ENCODE data around the gene SPPL3. TPM values are rescaled to one million over a fixed set of nuclear protein-coding genes. Genes with fewer than 3 reads are reported as not detected.

The SPPL3 gene
- total RNA-seq, 1 experiment from 2014 or later, result 51.1 TPM

DNA sequence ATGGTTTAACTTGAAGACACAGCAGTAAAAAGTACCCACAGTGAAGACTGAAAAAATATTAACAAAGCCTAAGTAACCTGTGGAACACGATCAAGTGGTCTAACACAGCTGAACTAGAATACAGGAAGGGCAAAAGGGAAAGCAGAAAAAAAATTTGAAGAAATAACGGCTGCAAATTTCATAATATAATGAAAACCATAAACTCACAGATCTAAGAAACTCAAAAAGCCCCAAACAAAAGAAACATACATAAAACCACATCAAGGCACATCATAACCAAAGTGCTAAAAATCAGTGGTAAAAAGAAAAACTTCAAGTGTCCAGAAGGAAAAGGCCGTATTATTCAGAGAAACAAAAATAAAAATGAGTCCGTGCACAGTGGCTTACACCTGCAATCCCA is 30.9 kb downstream of the SPPL3 start:
- Histone ChIP-seq H3K4me1 (ENCODE audit: control insufficient read depth, insufficient read depth, low read length) (no peaks in the 10 kb centered on the region), H3K27me3 (ENCODE audit: control insufficient read depth, insufficient read depth, low read length) (no peaks in the 10 kb centered on the region), H3K9me3 (ENCODE audit: control insufficient read depth, insufficient read depth, low read depth, low read length) (no peaks in the 10 kb centered on the region), H3K4me3 (ENCODE audit: low read depth in 2 of 2, low read length in 2 of 2) (no peak overlapping the region), H3K36me3 (ENCODE audit: control insufficient read depth, insufficient read depth, low read length) (no peaks in the 10 kb centered on the region), H3K27ac (ENCODE audit: low read length) (no peak overlapping the region)
- ChIA-PET POLR2A (interaction anchor here (0.6 kb wide), 1 partner anchor 43 kb away, joined by 8 read pairs; no protein-coding TSS in a partner anchor), CTCF (no interaction called here)
- intact Hi-C loops (cut with micrococcal nuclease; ENCODE audit: unreplicated experiment) (no loop called here), in situ Hi-C loops (cut with HindIII; ENCODE audit: low pct_unique_long_range_greater_than_20kb, low sequenced_read_pairs) (no loop called here)
- ATAC-seq (no peak), DNase-seq (ENCODE audit: low read depth, low spot score) (no peak)
- TF ChIP-seq, protein P1, sequence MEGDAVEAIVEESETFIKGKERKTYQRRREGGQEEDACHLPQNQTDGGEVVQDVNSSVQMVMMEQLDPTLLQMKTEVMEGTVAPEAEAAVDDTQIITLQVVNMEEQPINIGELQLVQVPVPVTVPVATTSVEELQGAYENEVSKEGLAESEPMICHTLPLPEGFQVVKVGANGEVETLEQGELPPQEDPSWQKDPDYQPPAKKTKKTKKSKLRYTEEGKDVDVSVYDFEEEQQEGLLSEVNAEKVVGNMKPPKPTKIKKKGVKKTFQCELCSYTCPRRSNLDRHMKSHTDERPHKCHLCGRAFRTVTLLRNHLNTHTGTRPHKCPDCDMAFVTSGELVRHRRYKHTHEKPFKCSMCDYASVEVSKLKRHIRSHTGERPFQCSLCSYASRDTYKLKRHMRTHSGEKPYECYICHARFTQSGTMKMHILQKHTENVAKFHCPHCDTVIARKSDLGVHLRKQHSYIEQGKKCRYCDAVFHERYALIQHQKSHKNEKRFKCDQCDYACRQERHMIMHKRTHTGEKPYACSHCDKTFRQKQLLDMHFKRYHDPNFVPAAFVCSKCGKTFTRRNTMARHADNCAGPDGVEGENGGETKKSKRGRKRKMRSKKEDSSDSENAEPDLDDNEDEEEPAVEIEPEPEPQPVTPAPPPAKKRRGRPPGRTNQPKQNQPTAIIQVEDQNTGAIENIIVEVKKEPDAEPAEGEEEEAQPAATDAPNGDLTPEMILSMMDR (IDR thresholded peaks at IDR 0.05), result no peak
- TF ChIP-seq TCF7L2 (IDR thresholded peaks at IDR 0.05; ENCODE audit: low read depth, low read length) (no peak), POLR2AphosphoS5 (IDR thresholded peaks at IDR 0.05; ENCODE audit: low read depth, low read length) (no peak), SIN3A (IDR thresholded peaks at IDR 0.05; ENCODE audit: borderline replicate concordance, insufficient read depth, low read depth, low read length) (no peak)
- TF ChIP-seq, protein P2, sequence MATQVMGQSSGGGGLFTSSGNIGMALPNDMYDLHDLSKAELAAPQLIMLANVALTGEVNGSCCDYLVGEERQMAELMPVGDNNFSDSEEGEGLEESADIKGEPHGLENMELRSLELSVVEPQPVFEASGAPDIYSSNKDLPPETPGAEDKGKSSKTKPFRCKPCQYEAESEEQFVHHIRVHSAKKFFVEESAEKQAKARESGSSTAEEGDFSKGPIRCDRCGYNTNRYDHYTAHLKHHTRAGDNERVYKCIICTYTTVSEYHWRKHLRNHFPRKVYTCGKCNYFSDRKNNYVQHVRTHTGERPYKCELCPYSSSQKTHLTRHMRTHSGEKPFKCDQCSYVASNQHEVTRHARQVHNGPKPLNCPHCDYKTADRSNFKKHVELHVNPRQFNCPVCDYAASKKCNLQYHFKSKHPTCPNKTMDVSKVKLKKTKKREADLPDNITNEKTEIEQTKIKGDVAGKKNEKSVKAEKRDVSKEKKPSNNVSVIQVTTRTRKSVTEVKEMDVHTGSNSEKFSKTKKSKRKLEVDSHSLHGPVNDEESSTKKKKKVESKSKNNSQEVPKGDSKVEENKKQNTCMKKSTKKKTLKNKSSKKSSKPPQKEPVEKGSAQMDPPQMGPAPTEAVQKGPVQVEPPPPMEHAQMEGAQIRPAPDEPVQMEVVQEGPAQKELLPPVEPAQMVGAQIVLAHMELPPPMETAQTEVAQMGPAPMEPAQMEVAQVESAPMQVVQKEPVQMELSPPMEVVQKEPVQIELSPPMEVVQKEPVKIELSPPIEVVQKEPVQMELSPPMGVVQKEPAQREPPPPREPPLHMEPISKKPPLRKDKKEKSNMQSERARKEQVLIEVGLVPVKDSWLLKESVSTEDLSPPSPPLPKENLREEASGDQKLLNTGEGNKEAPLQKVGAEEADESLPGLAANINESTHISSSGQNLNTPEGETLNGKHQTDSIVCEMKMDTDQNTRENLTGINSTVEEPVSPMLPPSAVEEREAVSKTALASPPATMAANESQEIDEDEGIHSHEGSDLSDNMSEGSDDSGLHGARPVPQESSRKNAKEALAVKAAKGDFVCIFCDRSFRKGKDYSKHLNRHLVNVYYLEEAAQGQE (IDR thresholded peaks at IDR 0.05; ENCODE audit: insufficient read depth in 1 of 2, low read depth in 2 of 2, low read length in 1 of 2), result no peak
- BruUV-seq (replicated peaks), result no TSS peak

DNA sequence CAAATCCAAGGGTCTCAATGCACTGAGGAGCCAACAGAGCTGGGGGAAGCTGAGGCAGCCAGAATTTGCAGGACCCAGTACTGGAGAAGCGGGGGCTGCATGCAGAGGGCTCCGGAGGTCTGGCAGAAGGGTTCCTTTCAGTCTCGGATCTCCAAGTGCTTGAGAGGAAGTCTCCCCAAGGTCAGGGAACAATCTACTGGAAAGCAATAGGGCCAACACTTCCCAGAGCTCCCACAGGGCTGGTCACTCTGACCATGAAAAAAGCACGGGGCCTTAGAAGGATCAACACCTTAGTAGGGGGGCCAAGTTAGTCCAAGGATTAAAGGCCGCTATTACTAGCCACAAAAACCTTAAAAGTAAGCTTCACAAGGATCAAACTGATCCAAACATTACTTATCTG is 31.7 kb downstream of the SPPL3 start:
- Histone ChIP-seq H3K36me3 (ENCODE audit: control insufficient read depth, insufficient read depth, low read length) (no peaks in the 10 kb centered on the region), H3K9me3 (ENCODE audit: control insufficient read depth, insufficient read depth, low read depth, low read length) (no peaks in the 10 kb centered on the region), H3K4me1 (ENCODE audit: control insufficient read depth, insufficient read depth, low read length) (no peaks in the 10 kb centered on the region), H3K27me3 (ENCODE audit: control insufficient read depth, insufficient read depth, low read length) (no peaks in the 10 kb centered on the region), H3K4me3 (ENCODE audit: low read depth in 2 of 2, low read length in 2 of 2) (no peak overlapping the region), H3K27ac (ENCODE audit: low read length) (no peak overlapping the region)
- no peak for ATAC-seq
- ChIA-PET CTCF (no interaction called here), POLR2A (no interaction called here)
- TF ChIP-seq POLR2AphosphoS5 (IDR thresholded peaks at IDR 0.05; ENCODE audit: low read depth, low read length) (no peak), SIN3A (IDR thresholded peaks at IDR 0.05; ENCODE audit: borderline replicate concordance, insufficient read depth, low read depth, low read length) (no peak), TCF7L2 (IDR thresholded peaks at IDR 0.05; ENCODE audit: low read depth, low read length) (no peak)
- TF ChIP-seq, protein P1 (IDR thresholded peaks at IDR 0.05), result no peak
- TF ChIP-seq, protein P2 (IDR thresholded peaks at IDR 0.05; ENCODE audit: insufficient read depth in 1 of 2, low read depth in 2 of 2, low read length in 1 of 2), result no peak
- DNase-seq (ENCODE audit: low read depth, low spot score), result no peak
- in situ Hi-C loops (cut with HindIII; ENCODE audit: low pct_unique_long_range_greater_than_20kb, low sequenced_read_pairs) (no loop called here), intact Hi-C loops (cut with micrococcal nuclease; ENCODE audit: unreplicated experiment) (no loop called here)
- no TSS peak for BruUV-seq (replicated peaks)
